ENCODE measurements around the gene MINPP1. TPM values are rescaled to one million over a fixed set of nuclear protein-coding genes. Genes with fewer than 3 reads are reported as not detected.

The MINPP1 gene
- polyA plus RNA-seq, 1 of the 3 experiments (the other 2 are of a cell fraction): 23.7 TPM

GRCh38 chr10:87551326-87551725 lies 46.6 kb downstream of the MINPP1 start:
- Histone ChIP-seq H3K79me2 (ENCODE audit: insufficient read depth) (peaks cover 9% of the 10 kb centered on the region), H3K27me3 (ENCODE audit: insufficient read depth) (no peaks in the 10 kb centered on the region), H3K4me3 (ENCODE audit: low read depth in 2 of 2, low read length in 1 of 2) (no peak overlapping the region), H3K27ac (ENCODE audit: low read depth in 2 of 2, low read length in 1 of 2) (no peak overlapping the region), H3K9me3 (no peaks in the 10 kb centered on the region), H3K9me2 (no peaks in the 10 kb centered on the region), H3K9ac (no peak overlapping the region), H2AFZ (ENCODE audit: low read depth) (no peak overlapping the region), H3K36me3 (replicated peaks in 1 of 2; ENCODE audit: control insufficient read depth in 1 of 2, insufficient read depth in 2 of 2, low read length in 1 of 2) (peaks cover 21 to 29% of the 10 kb centered on the region in 2 experiments), H3K4me1 (ENCODE audit: control insufficient read depth in 1 of 2, insufficient read depth in 2 of 2, low read depth in 1 of 2, low read length in 1 of 2) (peaks cover 2 to 8% of the 10 kb centered on the region in 2 experiments; a peak in 3 of 4 replicates), H3K4me2 (no peak overlapping the region), H3F3A (replicated peaks; ENCODE audit: insufficient read depth) (peaks cover 13% of the 10 kb centered on the region), H4K20me1 (ENCODE audit: insufficient read depth) (no peaks in the 10 kb centered on the region)
- CTCF ChIA-PET: no interaction called here
- TF ChIP-seq TEAD4 (IDR thresholded peaks at IDR 0.05; ENCODE audit: borderline replicate concordance, insufficient read depth) (no peak), RXRA (IDR thresholded peaks at IDR 0.05; ENCODE audit: borderline replicate concordance, low read depth) (no peak), RAD21 (IDR thresholded peaks at IDR 0.05; ENCODE audit: low read length) (no peak), FOXJ3 (CRISPR knock-in tag; IDR thresholded peaks at IDR 0.05) (no peak), TCF12 (IDR thresholded peaks at IDR 0.05) (no peak), MXI1 (IDR thresholded peaks at IDR 0.05; ENCODE audit: low read depth, low read length) (no peak), EP300 (IDR thresholded peaks at IDR 0.05; ENCODE audit: borderline replicate concordance in 1 of 2, low read depth in 1 of 2, low read length in 1 of 2) (no peak), CHD2 (IDR thresholded peaks at IDR 0.05; ENCODE audit: low read length, partially characterized antibody) (no peak)
- TF ChIP-seq, protein P1, sequence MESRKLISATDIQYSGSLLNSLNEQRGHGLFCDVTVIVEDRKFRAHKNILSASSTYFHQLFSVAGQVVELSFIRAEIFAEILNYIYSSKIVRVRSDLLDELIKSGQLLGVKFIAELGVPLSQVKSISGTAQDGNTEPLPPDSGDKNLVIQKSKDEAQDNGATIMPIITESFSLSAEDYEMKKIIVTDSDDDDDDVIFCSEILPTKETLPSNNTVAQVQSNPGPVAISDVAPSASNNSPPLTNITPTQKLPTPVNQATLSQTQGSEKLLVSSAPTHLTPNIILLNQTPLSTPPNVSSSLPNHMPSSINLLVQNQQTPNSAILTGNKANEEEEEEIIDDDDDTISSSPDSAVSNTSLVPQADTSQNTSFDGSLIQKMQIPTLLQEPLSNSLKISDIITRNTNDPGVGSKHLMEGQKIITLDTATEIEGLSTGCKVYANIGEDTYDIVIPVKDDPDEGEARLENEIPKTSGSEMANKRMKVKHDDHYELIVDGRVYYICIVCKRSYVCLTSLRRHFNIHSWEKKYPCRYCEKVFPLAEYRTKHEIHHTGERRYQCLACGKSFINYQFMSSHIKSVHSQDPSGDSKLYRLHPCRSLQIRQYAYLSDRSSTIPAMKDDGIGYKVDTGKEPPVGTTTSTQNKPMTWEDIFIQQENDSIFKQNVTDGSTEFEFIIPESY (IDR thresholded peaks at IDR 0.05; ENCODE audit: borderline replicate concordance, low read depth): no peak
- TF ChIP-seq, protein P2, sequence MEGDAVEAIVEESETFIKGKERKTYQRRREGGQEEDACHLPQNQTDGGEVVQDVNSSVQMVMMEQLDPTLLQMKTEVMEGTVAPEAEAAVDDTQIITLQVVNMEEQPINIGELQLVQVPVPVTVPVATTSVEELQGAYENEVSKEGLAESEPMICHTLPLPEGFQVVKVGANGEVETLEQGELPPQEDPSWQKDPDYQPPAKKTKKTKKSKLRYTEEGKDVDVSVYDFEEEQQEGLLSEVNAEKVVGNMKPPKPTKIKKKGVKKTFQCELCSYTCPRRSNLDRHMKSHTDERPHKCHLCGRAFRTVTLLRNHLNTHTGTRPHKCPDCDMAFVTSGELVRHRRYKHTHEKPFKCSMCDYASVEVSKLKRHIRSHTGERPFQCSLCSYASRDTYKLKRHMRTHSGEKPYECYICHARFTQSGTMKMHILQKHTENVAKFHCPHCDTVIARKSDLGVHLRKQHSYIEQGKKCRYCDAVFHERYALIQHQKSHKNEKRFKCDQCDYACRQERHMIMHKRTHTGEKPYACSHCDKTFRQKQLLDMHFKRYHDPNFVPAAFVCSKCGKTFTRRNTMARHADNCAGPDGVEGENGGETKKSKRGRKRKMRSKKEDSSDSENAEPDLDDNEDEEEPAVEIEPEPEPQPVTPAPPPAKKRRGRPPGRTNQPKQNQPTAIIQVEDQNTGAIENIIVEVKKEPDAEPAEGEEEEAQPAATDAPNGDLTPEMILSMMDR (IDR thresholded peaks at IDR 0.05): no peak
- POLR2A ChIA-PET: no interaction called here
- DNase-seq: no peak

- H3K9ac ChIP-seq: no peak overlapping the region
- no peak overlapping the region for H3K27ac ChIP-seq (ENCODE audit: low read depth in 2 of 2, low read length in 1 of 2)
- no peak overlapping the region for H2AFZ ChIP-seq (ENCODE audit: low read depth)
- POLR2A ChIA-PET: no interaction called here
- peaks cover 21 to 29% of the 10 kb centered on the region in 2 experiments for H3K36me3 ChIP-seq (replicated peaks in 1 of 2; ENCODE audit: control insufficient read depth in 1 of 2, insufficient read depth in 2 of 2, low read length in 1 of 2)
- no peaks in the 10 kb centered on the region for H4K20me1 ChIP-seq (ENCODE audit: insufficient read depth)
- no peaks in the 10 kb centered on the region for H3K27me3 ChIP-seq (ENCODE audit: insufficient read depth)
- no peak overlapping the region for H3K4me3 ChIP-seq (ENCODE audit: low read depth in 2 of 2, low read length in 1 of 2)
- H3K79me2 ChIP-seq (ENCODE audit: insufficient read depth): peaks cover 6% of the 10 kb centered on the region
- H3F3A ChIP-seq (replicated peaks; ENCODE audit: insufficient read depth): peaks cover 10% of the 10 kb centered on the region
- peaks cover 2 to 4% of the 10 kb centered on the region in 2 experiments; a peak in 3 of 4 replicates for H3K4me1 ChIP-seq (ENCODE audit: control insufficient read depth in 1 of 2, insufficient read depth in 2 of 2, low read depth in 1 of 2, low read length in 1 of 2)
- no peak for TF ChIP-seq NFIC (IDR thresholded peaks at IDR 0.05; ENCODE audit: borderline replicate concordance)
- no peak for DNase-seq
- WGBS (ENCODE audit: low lambda C conversion rate): 80% methylated on average over 2 of the region's 2 CpGs
- CTCF ChIA-PET: no interaction called here
- no peaks in the 10 kb centered on the region for H3K9me2 ChIP-seq
- H3K4me2 ChIP-seq: no peak overlapping the region
- no peaks in the 10 kb centered on the region for H3K9me3 ChIP-seq
Observed at GRCh38 chr10:87552248-87552929, 47.7 kb downstream of the MINPP1 start.

Data from SK-N-SH (cell line).